Measurements from ENCODE around the gene SYNE1.
"Not testable (repeated sequence)": the region's sequence is repeated elsewhere in the genome, so short reads cannot be mapped to it uniquely, and the experiment has no call there.

Gene SYNE1

GRCh38 chr6:152630832-152631231, 6.3 kb downstream of the SYNE1 start:
- no peak for TF ChIP-seq CTCF (IDR thresholded peaks at IDR 0.05; ENCODE audit: borderline replicate concordance, control extremely low read depth, extremely low read depth, insufficient read depth, missing control alignments)
- no peak for DNase-seq (ENCODE audit: low spot score)
- in situ Hi-C loops (cut with MboI; ENCODE audit: low sequenced_read_pairs, unreplicated experiment) = no loop called here

GRCh38 chr6:152625213-152625612, 11.9 kb downstream of the SYNE1 start:
- in situ Hi-C loops (cut with MboI; ENCODE audit: low sequenced_read_pairs, unreplicated experiment) = no loop called here
- no peak for DNase-seq (ENCODE audit: low spot score)
- TF ChIP-seq CTCF (IDR thresholded peaks at IDR 0.05; ENCODE audit: borderline replicate concordance, control extremely low read depth, extremely low read depth, insufficient read depth, missing control alignments) = no peak

GRCh38 chr6:152614776-152615175, 22.4 kb downstream of the SYNE1 start:
- DNase-seq (ENCODE audit: low spot score); in situ Hi-C loops (cut with MboI; ENCODE audit: low sequenced_read_pairs, unreplicated experiment): not testable (repeated sequence)

GRCh38 chr6:152609125-152609670, 28.0 kb downstream of the SYNE1 start:
- in situ Hi-C loops (cut with MboI; ENCODE audit: low sequenced_read_pairs, unreplicated experiment) = no loop called here
- no peak for TF ChIP-seq CTCF (IDR thresholded peaks at IDR 0.05; ENCODE audit: borderline replicate concordance, control extremely low read depth, extremely low read depth, insufficient read depth, missing control alignments)

GRCh38 chr6:152605941-152606340, 31.2 kb downstream of the SYNE1 start:
- no peak for DNase-seq (ENCODE audit: low spot score)
- TF ChIP-seq CTCF (IDR thresholded peaks at IDR 0.05; ENCODE audit: borderline replicate concordance, control extremely low read depth, extremely low read depth, insufficient read depth, missing control alignments) = no peak
- in situ Hi-C loops (cut with MboI; ENCODE audit: low sequenced_read_pairs, unreplicated experiment) = no loop called here

More at GRCh38 chr6:152609125-152609670, 28.0 kb downstream of the SYNE1 start:
- DNase-seq (ENCODE audit: low spot score) = no peak

GRCh38 chr6:152605342-152605741, 31.8 kb downstream of the SYNE1 start:
- TF ChIP-seq CTCF (IDR thresholded peaks at IDR 0.05; ENCODE audit: borderline replicate concordance, control extremely low read depth, extremely low read depth, insufficient read depth, missing control alignments) = no peak
- DNase-seq (ENCODE audit: low spot score) = no peak
- in situ Hi-C loops (cut with MboI; ENCODE audit: low sequenced_read_pairs, unreplicated experiment) = no loop called here

- in situ Hi-C loops (cut with MboI; ENCODE audit: low sequenced_read_pairs, unreplicated experiment) = no loop called here
- DNase-seq (ENCODE audit: low spot score) = no peak
Observed at GRCh38 chr6:152603911-152604310, 33.3 kb downstream of the SYNE1 start.

More at GRCh38 chr6:152603911-152604310, 33.3 kb downstream of the SYNE1 start:
- no peak for TF ChIP-seq CTCF (IDR thresholded peaks at IDR 0.05; ENCODE audit: borderline replicate concordance, control extremely low read depth, extremely low read depth, insufficient read depth, missing control alignments)

Measured in GM13976 (cell line).